Myocyte (in vitro differentiated cells): ENCODE measurements around the gene RAB44. TPM values are rescaled to one million over a fixed set of nuclear protein-coding genes. Genes with fewer than 3 reads are reported as not detected.
"Not testable (repeated sequence)": the region's sequence is repeated elsewhere in the genome, so short reads cannot be mapped to it uniquely, and the experiment has no call there.

Experiments
- DNase-seq: peaks from one replicate; pipeline ENCODE4 v3.0.0-alpha.2; 2012; ENCODE audit warnings: low read depth
- total RNA-seq: library from RNA; depleted of rRNA; stranded (reverse); fragments of >200 nt; gene quantifications from 2 replicates; pipeline ENCODE4 v1.2.3, GENCODE V29; 2014

The RAB44 gene
- total RNA-seq, 1 donor from 2014 or later: not detected

GRCh38 chr6:36712816-36713215 is 15.2 kb downstream of the RAB44 start:
- no peak for DNase-seq

GRCh38 chr6:36713846-36714245 is 16.2 kb downstream of the RAB44 start:
- no peak for DNase-seq

- DNase-seq: no peak
These were observed 16.9 kb downstream of the RAB44 start for GRCh38 chr6:36714511-36714910.

- DNase-seq: no peak
These were observed 17.8 kb downstream of the RAB44 start for GRCh38 chr6:36715469-36715868.

- DNase-seq: no peak
These were observed 19.0 kb downstream of the RAB44 start for GRCh38 chr6:36716476-36717093.

- DNase-seq: no peak
These were observed 19.7 kb downstream of the RAB44 start for GRCh38 chr6:36717231-36717825.

GRCh38 chr6:36717871-36718540 is 20.4 kb downstream of the RAB44 start:
- no peak for DNase-seq

- no peak for DNase-seq
These were observed 20.9 kb downstream of the RAB44 start for GRCh38 chr6:36718560-36718959.

GRCh38 chr6:36719126-36719525 is 21.5 kb downstream of the RAB44 start:
- no peak for DNase-seq

GRCh38 chr6:36720251-36721141 is 22.9 kb downstream of the RAB44 start:
- no peak for DNase-seq

GRCh38 chr6:36721369-36722140 is 23.9 kb downstream of the RAB44 start:
- DNase-seq: no peak

- no peak for DNase-seq
These were observed 24.7 kb downstream of the RAB44 start for GRCh38 chr6:36722365-36722764.

GRCh38 chr6:36722879-36723278 is 25.3 kb downstream of the RAB44 start:
- DNase-seq: no peak

- DNase-seq: not testable (repeated sequence)
These were observed 26.4 kb downstream of the RAB44 start for GRCh38 chr6:36723992-36724391.

- DNase-seq: peak; percentile 75
These were observed 27.1 kb downstream of the RAB44 start for GRCh38 chr6:36724514-36725390.

GRCh38 chr6:36725581-36725980 is 28.0 kb downstream of the RAB44 start:
- no peak for DNase-seq

- peak; percentile 35 for DNase-seq
These were observed 29.9 kb downstream of the RAB44 start for GRCh38 chr6:36727505-36728021.

GRCh38 chr6:36728289-36729160 is 30.9 kb downstream of the RAB44 start:
- no peak for DNase-seq

GRCh38 chr6:36729161-36729524 is 31.5 kb downstream of the RAB44 start:
- peak; percentile 15 for DNase-seq
